ENCODE data around the gene CLEC18B.
"Not testable (repeated sequence)": the region's sequence is repeated elsewhere in the genome, so short reads cannot be mapped to it uniquely, and the experiment has no call there.

The CLEC18B gene

DNA sequence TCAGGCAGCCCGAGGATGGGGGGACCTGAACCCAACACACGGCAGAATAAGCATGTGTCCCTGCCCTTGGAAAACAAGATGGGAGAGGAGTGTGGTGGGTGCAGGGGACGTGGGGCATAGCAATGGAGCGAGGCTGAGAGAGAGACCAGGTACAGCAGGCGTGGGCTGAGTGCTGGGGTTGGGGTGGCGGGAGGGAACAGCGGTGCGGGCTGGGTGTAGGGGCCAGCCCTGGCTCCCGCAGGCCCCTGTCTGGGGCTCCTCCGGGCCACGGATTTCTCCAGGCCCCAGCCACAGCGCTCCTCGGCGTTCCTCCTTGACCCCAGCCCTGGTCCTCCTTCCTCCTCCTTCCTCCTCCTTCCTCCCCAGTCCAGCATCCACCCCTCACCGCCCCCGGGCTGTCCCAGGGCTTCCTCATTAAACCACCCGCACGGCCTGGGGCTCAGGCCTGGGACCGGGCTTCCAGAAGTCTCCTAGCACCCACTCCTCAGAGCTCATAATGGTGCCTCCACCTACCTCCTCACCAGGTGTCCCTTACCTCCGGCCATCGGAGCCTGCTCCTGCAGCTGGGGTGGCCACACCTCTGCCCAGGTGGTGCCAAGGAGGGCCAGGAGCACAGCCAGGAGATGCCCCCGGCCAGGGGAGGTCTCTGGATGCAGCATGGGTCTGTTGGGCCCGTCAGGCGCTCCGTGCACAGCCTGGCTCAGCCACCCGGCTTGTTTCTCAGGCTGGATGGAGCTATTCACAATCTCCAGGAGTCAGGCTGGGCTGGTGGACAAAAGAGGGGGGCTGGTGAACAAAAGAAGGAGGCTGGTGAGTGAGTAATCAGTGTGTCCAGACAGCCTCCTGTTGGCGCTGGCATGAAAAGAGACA, at the start of gene CLEC18B:
TSS of gene CLEC18B (minus strand) at position 867 of the 870 bp plus-strand sequence. CDS start at position 659, 208 bp downstream.
- DNase-seq = not testable (repeated sequence)

- no peak for DNase-seq
These were observed 48.7 kb upstream of the CLEC18B start for GRCh38 chr16:74469946-74470478.

DNA sequence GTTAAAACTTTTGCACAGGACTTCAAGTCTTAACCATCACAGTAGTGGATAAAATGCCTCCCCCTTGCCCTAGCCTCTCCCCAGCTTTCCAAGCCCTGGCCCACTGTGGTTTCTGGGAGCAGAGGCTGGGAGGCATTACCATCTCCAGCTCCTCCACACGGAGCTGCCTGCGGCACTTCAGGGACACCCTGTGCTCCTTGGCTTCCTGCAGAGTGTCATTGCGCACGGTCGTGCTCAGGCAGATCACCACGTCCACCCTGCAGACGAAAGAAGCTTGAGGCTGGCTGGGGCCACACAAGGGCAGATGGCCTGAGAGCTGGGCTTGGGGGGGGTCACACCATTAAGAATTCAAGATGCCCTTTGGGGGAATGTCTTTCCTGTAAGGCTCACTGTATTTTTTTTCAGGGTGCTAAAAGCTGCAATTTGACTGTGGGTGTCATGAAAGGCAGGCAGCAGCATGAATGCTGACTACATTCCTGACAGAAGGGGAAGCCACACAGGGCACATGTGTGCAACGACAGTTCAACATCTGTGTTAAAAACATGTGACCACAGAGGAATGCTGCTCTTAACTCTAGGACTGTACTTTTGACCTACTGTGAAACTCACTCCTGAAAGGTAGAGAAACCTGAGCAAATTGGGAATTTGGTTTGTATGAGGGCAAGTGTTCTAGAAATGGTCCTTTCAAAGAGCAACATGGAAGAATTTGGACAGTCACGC, 47.7 kb upstream of the CLEC18B start:
- no peak for DNase-seq

GRCh38 chr16:74466872-74467271, 45.6 kb upstream of the CLEC18B start:
- no peak for DNase-seq

GRCh38 chr16:74465851-74466685, 44.8 kb upstream of the CLEC18B start:
- no peak for DNase-seq

GRCh38 chr16:74465281-74465680, 44.0 kb upstream of the CLEC18B start:
- no peak for DNase-seq

- DNase-seq = no peak
These were observed 42.6 kb upstream of the CLEC18B start for GRCh38 chr16:74463888-74464287.

DNA sequence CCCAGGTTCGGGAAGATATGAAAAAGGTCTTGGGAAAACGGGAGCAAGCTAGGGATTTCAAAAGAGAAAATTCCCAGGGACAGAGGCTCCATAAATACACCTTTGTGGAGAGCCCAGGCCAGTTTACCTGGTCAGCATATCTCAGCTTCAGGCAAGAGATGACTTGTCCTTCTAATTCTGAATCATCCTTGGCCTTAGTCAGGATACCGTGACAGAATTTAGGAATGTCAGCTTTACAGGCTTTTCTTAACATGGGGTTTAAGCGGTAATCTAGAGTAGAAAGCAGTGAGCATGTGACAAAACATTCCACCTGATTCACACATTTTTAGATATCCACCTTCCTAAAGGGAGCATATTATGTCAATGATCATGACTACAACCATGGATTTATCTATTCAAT, 41.1 kb upstream of the CLEC18B start:
- DNase-seq = no peak

- DNase-seq = no peak
These were observed 40.5 kb upstream of the CLEC18B start for GRCh38 chr16:74461826-74462225.

GRCh38 chr16:74460542-74460941, 39.3 kb upstream of the CLEC18B start:
- DNase-seq = no peak

GRCh38 chr16:74456290-74456625, 35.0 kb upstream of the CLEC18B start:
- no peak for DNase-seq

- DNase-seq = no peak
These were observed 34.5 kb upstream of the CLEC18B start for GRCh38 chr16:74455619-74456289.

DNA sequence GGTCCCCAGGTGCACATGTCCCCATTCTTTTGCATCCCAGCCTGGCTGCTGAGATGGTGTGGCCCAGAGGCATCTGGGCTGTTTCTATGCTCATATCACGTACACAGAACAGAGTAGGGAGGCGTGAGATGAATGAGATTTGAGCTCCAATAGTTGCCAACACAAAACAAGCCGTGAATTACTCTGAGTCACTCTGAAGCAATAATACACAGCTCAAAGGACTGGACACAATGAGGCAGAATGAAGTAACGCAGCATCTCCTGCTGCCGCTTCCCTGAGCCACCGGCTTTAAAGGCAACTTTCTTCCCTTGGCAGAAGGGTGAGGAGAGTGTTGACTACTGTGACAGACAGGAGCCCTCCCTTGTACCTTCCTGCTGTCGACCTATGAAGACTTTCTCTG, 33.9 kb upstream of the CLEC18B start:
- DNase-seq = no peak

DNA sequence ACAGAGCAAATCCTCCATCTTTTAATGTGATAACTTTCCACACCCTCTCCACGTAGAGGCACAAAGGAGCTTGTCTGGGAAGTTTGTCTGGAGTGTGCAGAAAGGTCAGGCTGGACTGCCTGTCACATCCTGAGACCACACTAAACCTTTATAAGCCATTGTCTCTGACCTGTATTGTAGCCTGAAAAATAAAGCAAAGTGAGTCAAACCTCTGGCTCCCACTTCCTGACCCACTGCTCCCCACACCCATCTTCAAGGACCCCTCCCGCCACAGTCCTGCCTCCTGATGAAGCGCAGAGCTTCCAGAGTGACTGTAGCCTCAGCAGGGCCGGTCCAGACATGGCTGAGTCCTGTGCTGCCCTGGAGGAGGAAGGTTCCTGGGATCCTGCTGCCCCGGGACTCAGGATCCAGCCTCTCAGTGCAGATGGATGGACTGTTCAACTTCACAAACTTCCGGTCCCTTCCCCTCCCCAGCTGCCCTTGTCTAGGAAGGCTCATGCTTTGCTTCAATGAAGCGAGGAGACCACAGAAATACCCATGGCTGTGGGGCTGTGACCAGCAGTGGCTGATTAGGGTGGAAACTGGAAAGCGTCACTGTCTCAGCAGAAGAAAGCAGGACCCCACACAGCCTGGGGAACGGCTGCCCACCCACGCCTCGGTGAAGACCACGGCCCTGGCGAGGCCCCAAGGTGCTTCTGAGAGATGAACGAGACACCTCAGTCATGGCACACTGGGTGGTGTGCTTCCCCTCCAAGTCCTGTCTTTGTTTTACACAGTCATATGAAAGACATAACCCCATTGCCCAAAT, 30.9 kb upstream of the CLEC18B start:
- no peak for DNase-seq

DNA sequence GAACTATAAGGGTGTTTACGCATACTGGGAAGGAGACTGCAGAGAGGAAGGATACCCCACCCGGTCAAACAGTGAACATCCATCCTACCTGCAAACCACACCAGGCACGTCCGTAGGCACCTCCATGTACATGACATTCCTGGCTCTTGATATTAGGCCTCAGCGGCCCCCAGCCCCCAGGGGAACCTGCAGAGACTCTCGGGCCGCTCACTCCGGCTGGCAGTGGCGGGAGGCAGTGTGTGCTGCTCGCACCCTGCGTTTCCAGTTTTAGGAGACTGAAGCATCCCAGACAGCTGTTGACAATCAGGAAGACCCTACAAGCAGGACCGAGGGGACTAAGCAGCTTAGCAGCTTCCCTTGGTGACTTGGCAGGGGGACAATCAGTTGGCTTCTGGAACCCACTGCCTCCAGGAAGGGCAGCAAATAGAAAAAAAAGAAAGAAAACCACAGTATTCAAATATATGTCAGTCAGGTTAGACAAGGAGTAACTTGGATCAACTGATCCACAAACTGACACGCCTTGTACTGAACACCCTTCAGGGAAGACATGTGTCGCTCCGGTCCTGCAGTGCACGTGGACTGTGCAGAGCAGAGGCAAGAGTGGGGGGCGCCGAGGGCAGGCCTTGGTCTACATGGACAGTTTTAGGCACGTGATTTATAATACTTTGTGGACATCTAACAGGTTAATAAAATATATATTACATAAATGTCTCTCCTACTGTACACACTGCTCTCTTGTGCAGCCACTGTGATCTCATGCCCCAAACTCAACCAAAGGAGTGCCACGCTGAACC, 29.9 kb upstream of the CLEC18B start:
- DNase-seq = no peak

DNA sequence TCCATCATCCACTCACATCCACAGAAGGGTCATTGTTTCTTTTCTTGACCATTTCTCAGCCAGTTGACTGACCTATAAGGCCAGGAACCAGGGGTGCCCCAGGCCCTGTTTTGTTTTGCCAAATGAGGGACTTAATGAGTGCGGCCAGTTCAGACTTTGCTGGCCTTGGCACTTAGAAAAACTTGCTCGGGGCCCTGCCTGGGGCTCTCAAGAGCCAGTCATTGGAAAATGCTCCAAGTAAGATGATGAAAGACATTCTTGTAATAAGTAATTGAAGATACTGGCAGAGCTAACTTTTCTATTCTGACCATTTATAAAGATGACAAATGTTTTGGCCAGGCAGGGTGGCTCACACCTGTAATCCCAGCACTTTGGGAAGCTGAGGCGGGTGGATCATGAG, 29.0 kb upstream of the CLEC18B start:
- DNase-seq = no peak

DNA sequence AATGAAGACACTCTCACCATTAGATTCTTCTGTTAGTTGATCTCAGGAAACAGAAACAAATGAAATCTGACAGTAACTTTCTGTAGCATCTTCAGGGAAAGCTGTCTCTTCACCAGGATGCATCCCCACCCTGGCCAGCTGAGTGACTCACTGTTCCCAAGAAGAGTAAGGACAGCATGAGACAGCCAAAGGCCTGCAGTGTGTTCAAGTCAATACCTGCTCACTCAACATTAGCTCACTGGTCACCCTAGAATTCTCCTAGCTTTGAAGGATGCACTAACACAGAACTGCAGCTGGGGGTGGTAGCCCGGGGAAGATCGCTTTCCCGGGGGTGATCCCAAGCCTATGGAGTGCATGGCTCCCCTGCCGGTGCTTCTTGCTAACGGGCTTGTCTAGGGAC, 28.2 kb upstream of the CLEC18B start:
- no peak for DNase-seq

DNA sequence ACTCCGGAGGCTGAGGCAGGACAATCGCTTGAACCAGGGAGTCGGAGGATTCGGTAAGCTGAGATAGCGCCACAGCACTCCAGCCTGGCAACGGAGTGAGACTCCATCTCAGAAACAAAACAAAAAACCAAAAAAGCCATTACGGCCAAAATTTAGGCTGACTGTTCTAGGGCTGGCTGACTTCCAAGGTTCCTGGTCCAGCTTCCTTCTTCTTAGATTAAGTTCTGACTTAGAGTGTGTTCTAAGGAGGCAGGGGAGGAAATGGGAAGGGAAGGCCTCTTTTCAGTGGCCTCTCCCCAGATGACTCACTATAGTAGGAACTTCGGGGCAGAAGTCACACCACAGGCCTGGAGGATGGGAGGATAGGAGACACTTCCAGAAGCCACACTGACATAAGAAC, 27.7 kb upstream of the CLEC18B start:
- DNase-seq = no peak

GRCh38 chr16:74447578-74447977, 26.3 kb upstream of the CLEC18B start:
- DNase-seq = no peak

DNA sequence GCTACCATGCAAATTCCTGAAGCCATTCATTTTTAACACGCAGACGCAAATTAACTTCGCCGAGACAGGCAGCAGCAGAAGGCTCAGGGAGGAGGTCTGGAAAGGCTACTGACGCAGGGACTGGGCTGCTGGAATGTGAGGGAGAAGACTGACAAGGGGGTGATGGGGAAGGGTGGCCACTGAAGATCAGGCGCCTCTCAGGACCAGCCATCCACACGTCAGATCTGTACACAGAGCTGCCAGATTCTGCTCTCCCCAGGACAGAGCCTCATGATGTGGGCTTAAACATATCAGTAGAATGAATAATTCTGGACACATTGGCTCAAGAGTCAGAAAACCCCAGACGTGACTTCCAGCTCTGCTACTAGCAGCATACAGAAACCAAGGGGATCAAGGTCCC, 25.6 kb upstream of the CLEC18B start:
- no peak for DNase-seq
